Measurements from ENCODE around the gene RYR2.
"Not testable (repeated sequence)": the region's sequence is repeated elsewhere in the genome, so short reads cannot be mapped to it uniquely, and the experiment has no call there.

Gene RYR2

DNA sequence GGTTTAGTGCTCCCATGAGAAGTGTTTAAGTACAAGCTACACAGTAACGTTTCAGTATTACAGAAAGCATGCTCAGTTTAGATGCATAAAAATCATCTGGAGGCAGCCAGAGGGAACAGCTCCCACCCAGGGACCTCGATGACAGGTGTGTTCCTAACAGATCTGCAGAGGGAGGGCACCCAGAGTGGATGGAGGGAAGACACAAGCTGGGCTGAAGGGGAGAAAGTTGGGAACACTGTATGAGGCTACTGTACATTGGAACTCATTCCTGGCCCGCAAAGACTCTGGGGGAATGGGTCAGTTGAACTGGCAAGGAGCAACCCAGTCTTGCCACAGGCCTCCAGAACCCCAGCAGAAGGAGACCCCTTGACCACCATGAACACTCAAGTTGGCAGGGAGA lies 796.3 kb downstream of the RYR2 start:
- Histone ChIP-seq H3K36me3 (ENCODE audit: control insufficient read depth in 1 of 2, insufficient read depth in 2 of 2, low read length in 2 of 2) (no peaks in the 10 kb centered on the region), H2BK5ac (ENCODE audit: low read depth, low read length, poor library complexity) (no peak overlapping the region), H3K9me3 (ENCODE audit: insufficient read depth, low read depth, low read length) (no peaks in the 10 kb centered on the region), H3K4me2 (ENCODE audit: low read length) (no peak overlapping the region), H3K4me3 (ENCODE audit: low read depth, low read length) (no peak overlapping the region), H3K4me1 (ENCODE audit: control insufficient read depth in 1 of 2, insufficient read depth in 2 of 2, low read length in 2 of 2) (no peaks in the 10 kb centered on the region), H3K27ac (ENCODE audit: low read depth, low read length) (no peak overlapping the region), H3K9ac (ENCODE audit: low read length) (no peak overlapping the region), H4K8ac (ENCODE audit: low read depth, low read length) (no peak overlapping the region), H3K14ac (ENCODE audit: low read length) (no peak overlapping the region), H2BK12ac (ENCODE audit: low read length) (no peak overlapping the region), H3K4ac (ENCODE audit: low read depth, low read length) (no peak overlapping the region), H2AFZ (ENCODE audit: insufficient read depth, low read length, poor library complexity) (no peak overlapping the region), H3K79me1 (ENCODE audit: low read length) (no peaks in the 10 kb centered on the region), H3K79me2 (ENCODE audit: control insufficient read depth, insufficient read depth, low read length, poor library complexity) (no peaks in the 10 kb centered on the region), H2BK120ac (ENCODE audit: insufficient read depth, low read length, poor library complexity) (no peak overlapping the region), H2AK5ac (ENCODE audit: low read length) (no peak overlapping the region), H3K18ac (ENCODE audit: low read length) (no peak overlapping the region), H3K27me3 (ENCODE audit: insufficient read depth, low read length) (no peaks in the 10 kb centered on the region), H3K23ac (ENCODE audit: low read length) (no peak overlapping the region), H4K91ac (ENCODE audit: low read depth, low read length) (no peak overlapping the region), H4K12ac (ENCODE audit: low read depth, low read length) (no peak overlapping the region)
- DNase-seq = no peak
- no CpG with 5 or more reads among the region's 3 CpGs for WGBS (ENCODE audit: extremely low coverage, insufficient coverage, insufficient read length)

DNA sequence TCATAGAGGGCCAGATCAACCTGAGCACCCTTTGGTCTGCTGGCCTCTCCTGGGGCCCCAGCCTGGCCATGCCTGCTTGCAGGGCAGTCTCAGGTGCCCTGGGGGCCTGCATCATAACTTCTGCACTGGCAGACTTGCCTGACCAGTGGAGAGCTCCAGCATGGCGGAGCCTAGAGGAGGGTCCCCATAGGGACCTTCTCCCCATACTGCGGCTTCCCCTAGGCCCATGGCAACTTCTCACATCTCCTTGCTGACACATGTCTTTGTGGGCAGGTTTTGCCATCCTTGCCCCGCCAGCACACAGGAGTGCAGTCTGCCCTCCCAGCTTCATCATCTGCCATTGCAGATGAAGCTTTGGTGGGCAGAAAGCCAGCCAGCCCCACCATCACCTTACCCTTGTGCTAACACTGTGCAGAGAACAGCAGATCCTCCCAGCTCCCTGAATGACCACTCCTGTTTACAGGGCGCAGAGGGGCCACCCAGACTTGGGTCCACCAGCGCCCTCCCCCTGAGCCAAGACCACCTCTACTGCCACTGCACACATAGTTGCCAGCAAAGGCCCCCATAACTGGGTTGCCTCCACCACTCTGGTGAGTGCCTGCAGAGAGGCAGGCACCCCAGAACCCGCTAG lies 797.0 kb downstream of the RYR2 start:
- Histone ChIP-seq H3K23ac (ENCODE audit: low read length) (no peak overlapping the region), H2AFZ (ENCODE audit: insufficient read depth, low read length, poor library complexity) (no peak overlapping the region), H3K4me1 (ENCODE audit: control insufficient read depth in 1 of 2, insufficient read depth in 2 of 2, low read length in 2 of 2) (no peaks in the 10 kb centered on the region), H2BK120ac (ENCODE audit: insufficient read depth, low read length, poor library complexity) (no peak overlapping the region), H3K79me1 (ENCODE audit: low read length) (no peaks in the 10 kb centered on the region), H3K14ac (ENCODE audit: low read length) (no peak overlapping the region), H4K91ac (ENCODE audit: low read depth, low read length) (no peak overlapping the region), H3K4me2 (ENCODE audit: low read length) (no peak overlapping the region), H3K79me2 (ENCODE audit: control insufficient read depth, insufficient read depth, low read length, poor library complexity) (no peaks in the 10 kb centered on the region), H3K36me3 (ENCODE audit: control insufficient read depth in 1 of 2, insufficient read depth in 2 of 2, low read length in 2 of 2) (no peaks in the 10 kb centered on the region), H3K4me3 (ENCODE audit: low read depth, low read length) (no peak overlapping the region), H4K12ac (ENCODE audit: low read depth, low read length) (no peak overlapping the region), H2BK5ac (ENCODE audit: low read depth, low read length, poor library complexity) (no peak overlapping the region), H3K18ac (ENCODE audit: low read length) (no peak overlapping the region), H3K9ac (ENCODE audit: low read length) (no peak overlapping the region), H4K8ac (ENCODE audit: low read depth, low read length) (no peak overlapping the region), H2BK12ac (ENCODE audit: low read length) (no peak overlapping the region), H3K4ac (ENCODE audit: low read depth, low read length) (no peak overlapping the region), H2AK5ac (ENCODE audit: low read length) (no peak overlapping the region), H3K27ac (ENCODE audit: low read depth, low read length) (no peak overlapping the region), H3K27me3 (ENCODE audit: insufficient read depth, low read length) (no peaks in the 10 kb centered on the region), H3K9me3 (ENCODE audit: insufficient read depth, low read depth, low read length) (no peaks in the 10 kb centered on the region)
- no CpG with 5 or more reads among the region's 6 CpGs for WGBS (ENCODE audit: extremely low coverage, insufficient coverage, insufficient read length)
- DNase-seq = no peak

DNA sequence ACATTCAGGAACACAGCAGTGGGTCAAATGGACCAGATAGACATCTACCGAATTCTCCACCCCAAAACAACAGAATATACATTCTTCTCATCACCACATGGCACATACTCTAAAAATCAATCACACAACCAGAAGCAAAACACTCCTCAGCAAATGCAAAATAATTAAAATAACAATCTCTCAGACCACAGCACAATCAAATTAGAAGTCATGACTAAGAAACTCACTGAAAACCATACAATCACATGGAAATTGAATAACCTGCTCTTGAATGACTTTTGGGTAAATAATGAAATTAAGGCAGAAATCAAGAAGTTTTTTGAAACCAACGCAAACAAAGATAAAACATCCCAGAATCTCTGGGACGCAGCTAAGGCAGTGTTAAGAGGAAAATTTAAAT lies 799.5 kb downstream of the RYR2 start:
- Histone ChIP-seq H3K14ac (ENCODE audit: low read length) (no peak overlapping the region), H3K79me2 (ENCODE audit: control insufficient read depth, insufficient read depth, low read length, poor library complexity) (no peaks in the 10 kb centered on the region), H3K9me3 (ENCODE audit: insufficient read depth, low read depth, low read length) (no peaks in the 10 kb centered on the region), H2AK5ac (ENCODE audit: low read length) (no peak overlapping the region), H2AFZ (ENCODE audit: insufficient read depth, low read length, poor library complexity) (no peak overlapping the region), H2BK120ac (ENCODE audit: insufficient read depth, low read length, poor library complexity) (no peak overlapping the region), H3K79me1 (ENCODE audit: low read length) (no peaks in the 10 kb centered on the region), H3K4ac (ENCODE audit: low read depth, low read length) (no peak overlapping the region), H2BK5ac (ENCODE audit: low read depth, low read length, poor library complexity) (no peak overlapping the region), H3K36me3 (ENCODE audit: control insufficient read depth in 1 of 2, insufficient read depth in 2 of 2, low read length in 2 of 2) (no peaks in the 10 kb centered on the region), H4K91ac (ENCODE audit: low read depth, low read length) (no peak overlapping the region), H3K4me2 (ENCODE audit: low read length) (no peak overlapping the region), H3K4me3 (ENCODE audit: low read depth, low read length) (no peak overlapping the region), H3K23ac (ENCODE audit: low read length) (no peak overlapping the region), H3K18ac (ENCODE audit: low read length) (no peak overlapping the region), H3K27ac (ENCODE audit: low read depth, low read length) (no peak overlapping the region), H3K4me1 (ENCODE audit: control insufficient read depth in 1 of 2, insufficient read depth in 2 of 2, low read length in 2 of 2) (no peaks in the 10 kb centered on the region), H2BK12ac (ENCODE audit: low read length) (no peak overlapping the region), H3K27me3 (ENCODE audit: insufficient read depth, low read length) (no peaks in the 10 kb centered on the region), H3K9ac (ENCODE audit: low read length) (no peak overlapping the region), H4K8ac (ENCODE audit: low read depth, low read length) (no peak overlapping the region), H4K12ac (ENCODE audit: low read depth, low read length) (no peak overlapping the region)
- no CpG with 5 or more reads among the region's 3 CpGs for WGBS (ENCODE audit: extremely low coverage, insufficient coverage, insufficient read length)
- no peak for DNase-seq

DNA sequence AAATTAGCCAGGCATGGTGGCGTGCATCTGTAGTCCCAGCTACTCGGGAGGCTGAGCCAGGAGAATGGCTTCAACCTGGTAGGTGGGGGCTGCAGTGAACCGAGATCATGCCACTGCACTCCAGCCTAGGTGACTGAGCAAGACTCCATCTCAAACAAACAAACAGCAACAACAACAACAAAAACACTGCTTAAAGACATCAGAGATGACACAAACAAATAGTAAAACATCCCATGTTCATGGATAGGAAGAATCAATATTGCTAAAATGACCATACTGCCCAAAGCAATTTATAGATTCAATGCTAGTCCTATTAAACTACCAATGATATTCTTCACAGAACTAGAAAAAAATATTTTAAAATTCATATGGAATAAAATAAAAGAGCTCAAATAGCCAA lies 801.5 kb downstream of the RYR2 start:
- not testable (repeated sequence) for H2BK12ac ChIP-seq (ENCODE audit: low read length); H3K18ac ChIP-seq (ENCODE audit: low read length); H3K4me1 ChIP-seq (ENCODE audit: control insufficient read depth in 1 of 2, insufficient read depth in 2 of 2, low read length in 2 of 2); H3K36me3 ChIP-seq (ENCODE audit: control insufficient read depth in 1 of 2, insufficient read depth in 2 of 2, low read length in 2 of 2); H3K4me3 ChIP-seq (ENCODE audit: low read depth, low read length); H4K12ac ChIP-seq (ENCODE audit: low read depth, low read length); H4K8ac ChIP-seq (ENCODE audit: low read depth, low read length); H2AK5ac ChIP-seq (ENCODE audit: low read length); H3K9me3 ChIP-seq (ENCODE audit: insufficient read depth, low read depth, low read length); DNase-seq; H2BK5ac ChIP-seq (ENCODE audit: low read depth, low read length, poor library complexity); H3K79me1 ChIP-seq (ENCODE audit: low read length); H4K91ac ChIP-seq (ENCODE audit: low read depth, low read length); H2AFZ ChIP-seq (ENCODE audit: insufficient read depth, low read length, poor library complexity); H3K27me3 ChIP-seq (ENCODE audit: insufficient read depth, low read length); H3K9ac ChIP-seq (ENCODE audit: low read length); H3K79me2 ChIP-seq (ENCODE audit: control insufficient read depth, insufficient read depth, low read length, poor library complexity); H3K27ac ChIP-seq (ENCODE audit: low read depth, low read length); H2BK120ac ChIP-seq (ENCODE audit: insufficient read depth, low read length, poor library complexity); H3K4ac ChIP-seq (ENCODE audit: low read depth, low read length); H3K23ac ChIP-seq (ENCODE audit: low read length); H3K14ac ChIP-seq (ENCODE audit: low read length); H3K4me2 ChIP-seq (ENCODE audit: low read length)
- no CpG with 5 or more reads among the region's 3 CpGs for WGBS (ENCODE audit: extremely low coverage, insufficient coverage, insufficient read length)
